HepG2 (cell line): Measurements from ENCODE around the gene NPAS2. TPM values are rescaled to one million over a fixed set of nuclear protein-coding genes. Genes with fewer than 3 reads are reported as not detected.
A peak's percentile ranks its signal among the peaks of the same experiment; 100 is the strongest.

Experiments
- HDAC6 ChIP-seq: fragments of 200-600 bp; sonication (generic); IDR thresholded peaks from 2 replicates; pipeline ENCODE4 v1.7.0; 2017; ENCODE audit warnings: mild to moderate bottlenecking, antibody characterized with exemption, low read length, low read depth
- HNF4G ChIP-seq, 2 experiments: sonication (generic) in 1 of 2; formaldehyde crosslinking in 1 of 2; IDR thresholded peaks; 2 replicates each; pipeline versions ENCODE4 v1.4.0 to v1.6.1; 2011 to 2020; ENCODE audit warnings: borderline replicate concordance in 2 of 2, low read depth in 2 of 2, mild to moderate bottlenecking in 2 of 2, low read length in 1 of 2, missing genetic modification reagents in 1 of 2, moderate library complexity in 1 of 2
- JUN ChIP-seq: sonication (generic); formaldehyde crosslinking; IDR thresholded peaks from 2 replicates; pipeline ENCODE4 v1.4.0; 2020; ENCODE audit warnings: mild to moderate bottlenecking, missing genetic modification reagents
- KDM5B ChIP-seq: sonication (generic); formaldehyde crosslinking; IDR thresholded peaks from 2 replicates; pipeline ENCODE4 v1.4.0; 2020; ENCODE audit warnings: missing genetic modification reagents, mild to moderate bottlenecking, borderline replicate concordance
- MBD4 ChIP-seq: IDR thresholded peaks from 2 replicates; pipeline ENCODE4 v1.6.1; 2012; ENCODE audit warnings: low read length, inconsistent platforms, borderline replicate concordance
- TGIF2 ChIP-seq: IDR thresholded peaks from 2 replicates; pipeline ENCODE4 v1.6.1; 2016; ENCODE audit warnings: control low read depth, missing compliant biosample characterization
- TRIM24 ChIP-seq: sonication (generic); formaldehyde crosslinking; IDR thresholded peaks from 2 replicates; pipeline ENCODE4 v1.8.0; 2022; ENCODE audit warnings: mild to moderate bottlenecking, missing genetic modification reagents
- ZBTB20 ChIP-seq: sonication (generic); formaldehyde crosslinking; IDR thresholded peaks from 2 replicates; pipeline ENCODE4 v1.8.1; 2023; ENCODE audit warnings: missing genetic modification reagents, low read depth, mild to moderate bottlenecking, borderline replicate concordance
- ZEB1 ChIP-seq: IDR thresholded peaks from 2 replicates; pipeline ENCODE4 v1.6.1; 2012; ENCODE audit warnings: mild to moderate bottlenecking, low read depth, inconsistent platforms; ENCODE audit not compliant: insufficient replicate concordance
- ZFP36L1 ChIP-seq: sonication (generic); formaldehyde crosslinking; IDR thresholded peaks from 2 replicates; pipeline ENCODE4 v1.8.0; 2022; ENCODE audit warnings: mild to moderate bottlenecking, missing genetic modification reagents, moderate library complexity
- ZNF124 ChIP-seq: sonication (generic); formaldehyde crosslinking; IDR thresholded peaks from 2 replicates; pipeline ENCODE4 v1.4.0; 2020; ENCODE audit warnings: missing genetic modification reagents
- ZNF350 ChIP-seq: sonication (generic); formaldehyde crosslinking; IDR thresholded peaks from 2 replicates; pipeline ENCODE4 v1.4.0; 2020; ENCODE audit warnings: mild to moderate bottlenecking, low read depth, missing genetic modification reagents, borderline replicate concordance
- ZNF616 ChIP-seq: sonication (generic); formaldehyde crosslinking; IDR thresholded peaks from 2 replicates; pipeline ENCODE4 v1.5.0; 2020; ENCODE audit warnings: low read depth, mild to moderate bottlenecking, missing genetic modification reagents
- ZNF777 ChIP-seq: sonication (generic); formaldehyde crosslinking; IDR thresholded peaks from 2 replicates; pipeline ENCODE4 v1.4.0; 2020; ENCODE audit warnings: missing genetic modification reagents
- polyA plus RNA-seq, 8 experiments: library from polyadenylated mRNA; depleted of rRNA in 3 of 8; stranded (reverse) in 7 of 8; unstranded in 1 of 8; fragments of >200 nt; fragmentation: Illumina TruSeq in 4 of 8; extraction: Trizol in 4 of 8; gene quantifications; 2 replicates each; pipeline versions ENCODE4 v1.2.1 to v1.2.3, GENCODE V29; 2011 to 2016; ENCODE audit warnings: low read depth in 4 of 8, missing spikeins in 1 of 8, mixed read lengths in 1 of 8; ENCODE audit not compliant: insufficient read depth in 1 of 8
- total RNA-seq, 5 experiments: library from RNA; depleted of rRNA; stranded (reverse); fragments of >200 nt; fragmentation: Illumina TruSeq; extraction: Trizol; gene quantifications; 2 replicates each; pipeline ENCODE4 v1.2.3, GENCODE V29; 2016; ENCODE audit warnings: low read depth in 1 of 5
- TF ChIP-seq, protein P1 (sequence below): sonication (generic); formaldehyde crosslinking; IDR thresholded peaks from 2 replicates; pipeline ENCODE4 v1.4.0; 2020; ENCODE audit warnings: missing genetic modification reagents, borderline replicate concordance
- TF ChIP-seq, protein P2 (sequence below): sonication (generic); formaldehyde crosslinking; IDR thresholded peaks from 2 replicates; pipeline ENCODE4 v1.5.1; 2020; ENCODE audit warnings: missing genetic modification reagents, mild to moderate bottlenecking, borderline replicate concordance
- TF ChIP-seq, protein P3 (sequence below): sonication (generic); formaldehyde crosslinking; IDR thresholded peaks from 2 replicates; pipeline ENCODE4 v1.5.1; 2020; ENCODE audit warnings: mild to moderate bottlenecking, missing genetic modification reagents, moderate library complexity

Gene NPAS2
- total and polyA plus RNA-seq, 2 of the 13 experiments (the other 11 are each of a cell fraction or from before 2014, with no cell fraction given), result 14.8 to 37.5 TPM

DNA sequence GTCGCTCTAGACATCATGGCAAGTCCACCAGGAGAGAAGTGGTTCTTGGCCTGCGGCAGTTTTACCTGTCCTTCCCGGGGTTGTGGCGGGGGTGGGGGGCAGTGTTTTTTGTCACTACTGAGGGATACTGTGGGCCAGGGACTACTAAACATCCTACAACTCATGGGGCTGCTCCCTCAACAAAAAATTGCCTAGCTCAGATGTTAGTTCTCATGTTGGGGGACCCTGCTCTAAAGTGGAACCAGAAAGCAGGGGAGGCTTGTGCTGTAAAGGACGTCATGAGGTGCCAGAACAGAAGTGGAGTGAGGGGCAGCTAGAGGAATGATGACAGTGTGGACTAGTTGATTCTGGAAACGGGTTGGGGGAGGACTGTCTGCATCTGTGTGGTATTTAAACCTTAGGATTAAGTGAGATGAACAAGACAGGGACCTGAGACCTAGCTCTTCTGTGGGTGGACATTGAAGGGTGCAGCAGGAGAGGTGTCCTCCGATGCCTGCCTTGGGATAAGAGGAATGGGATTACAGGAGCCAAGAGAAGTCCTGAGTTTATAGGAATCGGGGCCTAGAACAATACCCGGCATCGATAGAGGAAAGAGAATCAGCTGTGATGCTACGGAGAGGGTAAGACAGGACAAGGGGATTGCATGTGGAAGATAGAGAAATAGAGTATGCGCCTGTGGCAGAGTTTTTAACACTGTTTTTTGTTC, 184.8 kb downstream of the NPAS2 start (continued):
- TF ChIP-seq ZFP36L1 (CRISPR knock-in tag), result no peak
- no peak for TF ChIP-seq JUN (CRISPR knock-in tag)
- TF ChIP-seq TGIF2 (CRISPR knock-in tag), result no peak
- TF ChIP-seq TRIM24 (CRISPR knock-in tag), result no peak
- no peak for TF ChIP-seq ZNF777
- TF ChIP-seq HDAC6, result no peak
- TF ChIP-seq ZBTB20 (CRISPR knock-in tag), result no peak
- no peak for TF ChIP-seq ZNF616
- TF ChIP-seq KDM5B (CRISPR knock-in tag), result no peak
- TF ChIP-seq, protein P1, sequence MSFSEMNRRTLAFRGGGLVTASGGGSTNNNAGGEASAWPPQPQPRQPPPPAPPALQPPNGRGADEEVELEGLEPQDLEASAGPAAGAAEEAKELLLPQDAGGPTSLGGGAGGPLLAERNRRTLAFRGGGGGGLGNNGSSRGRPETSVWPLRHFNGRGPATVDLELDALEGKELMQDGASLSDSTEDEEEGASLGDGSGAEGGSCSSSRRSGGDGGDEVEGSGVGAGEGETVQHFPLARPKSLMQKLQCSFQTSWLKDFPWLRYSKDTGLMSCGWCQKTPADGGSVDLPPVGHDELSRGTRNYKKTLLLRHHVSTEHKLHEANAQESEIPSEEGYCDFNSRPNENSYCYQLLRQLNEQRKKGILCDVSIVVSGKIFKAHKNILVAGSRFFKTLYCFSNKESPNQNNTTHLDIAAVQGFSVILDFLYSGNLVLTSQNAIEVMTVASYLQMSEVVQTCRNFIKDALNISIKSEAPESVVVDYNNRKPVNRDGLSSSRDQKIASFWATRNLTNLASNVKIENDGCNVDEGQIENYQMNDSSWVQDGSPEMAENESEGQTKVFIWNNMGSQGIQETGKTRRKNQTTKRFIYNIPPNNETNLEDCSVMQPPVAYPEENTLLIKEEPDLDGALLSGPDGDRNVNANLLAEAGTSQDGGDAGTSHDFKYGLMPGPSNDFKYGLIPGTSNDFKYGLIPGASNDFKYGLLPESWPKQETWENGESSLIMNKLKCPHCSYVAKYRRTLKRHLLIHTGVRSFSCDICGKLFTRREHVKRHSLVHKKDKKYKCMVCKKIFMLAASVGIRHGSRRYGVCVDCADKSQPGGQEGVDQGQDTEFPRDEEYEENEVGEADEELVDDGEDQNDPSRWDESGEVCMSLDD (CRISPR knock-in tag), result no peak
- TF ChIP-seq ZNF124 (CRISPR knock-in tag), result no peak
- TF ChIP-seq, protein P2, sequence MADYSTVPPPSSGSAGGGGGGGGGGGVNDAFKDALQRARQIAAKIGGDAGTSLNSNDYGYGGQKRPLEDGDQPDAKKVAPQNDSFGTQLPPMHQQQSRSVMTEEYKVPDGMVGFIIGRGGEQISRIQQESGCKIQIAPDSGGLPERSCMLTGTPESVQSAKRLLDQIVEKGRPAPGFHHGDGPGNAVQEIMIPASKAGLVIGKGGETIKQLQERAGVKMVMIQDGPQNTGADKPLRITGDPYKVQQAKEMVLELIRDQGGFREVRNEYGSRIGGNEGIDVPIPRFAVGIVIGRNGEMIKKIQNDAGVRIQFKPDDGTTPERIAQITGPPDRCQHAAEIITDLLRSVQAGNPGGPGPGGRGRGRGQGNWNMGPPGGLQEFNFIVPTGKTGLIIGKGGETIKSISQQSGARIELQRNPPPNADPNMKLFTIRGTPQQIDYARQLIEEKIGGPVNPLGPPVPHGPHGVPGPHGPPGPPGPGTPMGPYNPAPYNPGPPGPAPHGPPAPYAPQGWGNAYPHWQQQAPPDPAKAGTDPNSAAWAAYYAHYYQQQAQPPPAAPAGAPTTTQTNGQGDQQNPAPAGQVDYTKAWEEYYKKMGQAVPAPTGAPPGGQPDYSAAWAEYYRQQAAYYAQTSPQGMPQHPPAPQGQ (CRISPR knock-in tag), result no peak
- TF ChIP-seq MBD4, result no peak
- no peak for TF ChIP-seq ZEB1
- TF ChIP-seq, protein P3, sequence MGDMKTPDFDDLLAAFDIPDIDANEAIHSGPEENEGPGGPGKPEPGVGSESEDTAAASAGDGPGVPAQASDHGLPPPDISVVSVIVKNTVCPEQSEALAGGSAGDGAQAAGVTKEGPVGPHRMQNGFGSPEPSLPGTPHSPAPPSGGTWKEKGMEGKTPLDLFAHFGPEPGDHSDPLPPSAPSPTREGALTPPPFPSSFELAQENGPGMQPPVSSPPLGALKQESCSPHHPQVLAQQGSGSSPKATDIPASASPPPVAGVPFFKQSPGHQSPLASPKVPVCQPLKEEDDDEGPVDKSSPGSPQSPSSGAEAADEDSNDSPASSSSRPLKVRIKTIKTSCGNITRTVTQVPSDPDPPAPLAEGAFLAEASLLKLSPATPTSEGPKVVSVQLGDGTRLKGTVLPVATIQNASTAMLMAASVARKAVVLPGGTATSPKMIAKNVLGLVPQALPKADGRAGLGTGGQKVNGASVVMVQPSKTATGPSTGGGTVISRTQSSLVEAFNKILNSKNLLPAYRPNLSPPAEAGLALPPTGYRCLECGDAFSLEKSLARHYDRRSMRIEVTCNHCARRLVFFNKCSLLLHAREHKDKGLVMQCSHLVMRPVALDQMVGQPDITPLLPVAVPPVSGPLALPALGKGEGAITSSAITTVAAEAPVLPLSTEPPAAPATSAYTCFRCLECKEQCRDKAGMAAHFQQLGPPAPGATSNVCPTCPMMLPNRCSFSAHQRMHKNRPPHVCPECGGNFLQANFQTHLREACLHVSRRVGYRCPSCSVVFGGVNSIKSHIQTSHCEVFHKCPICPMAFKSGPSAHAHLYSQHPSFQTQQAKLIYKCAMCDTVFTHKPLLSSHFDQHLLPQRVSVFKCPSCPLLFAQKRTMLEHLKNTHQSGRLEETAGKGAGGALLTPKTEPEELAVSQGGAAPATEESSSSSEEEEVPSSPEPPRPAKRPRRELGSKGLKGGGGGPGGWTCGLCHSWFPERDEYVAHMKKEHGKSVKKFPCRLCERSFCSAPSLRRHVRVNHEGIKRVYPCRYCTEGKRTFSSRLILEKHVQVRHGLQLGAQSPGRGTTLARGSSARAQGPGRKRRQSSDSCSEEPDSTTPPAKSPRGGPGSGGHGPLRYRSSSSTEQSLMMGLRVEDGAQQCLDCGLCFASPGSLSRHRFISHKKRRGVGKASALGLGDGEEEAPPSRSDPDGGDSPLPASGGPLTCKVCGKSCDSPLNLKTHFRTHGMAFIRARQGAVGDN (CRISPR knock-in tag), result 0 out of 2 replicates have a peak, but pooled peaks have one; percentile 1
- no peak for TF ChIP-seq HNF4G (IDR thresholded peaks at IDR 0.05; ENCODE audit: borderline replicate concordance, low read depth, low read length)
- no peak for TF ChIP-seq HNF4G (CRISPR knock-in tag; IDR thresholded peaks at IDR 0.05; ENCODE audit: borderline replicate concordance, low read depth)
- no peak for TF ChIP-seq ZNF350 (CRISPR knock-in tag)
